Islet precursor cell (in vitro differentiated cells): ENCODE measurements around the gene BCL2.

Experiments used
- DNase-seq: peaks from one replicate; pipeline ENCODE4 v3.0.0-alpha.2; 2018

BCL2 gene

GRCh38 chr18:63284827-63285733, 34.5 kb downstream of the BCL2 start:
- DNase-seq: no peak

GRCh38 chr18:63284173-63284799, 35.3 kb downstream of the BCL2 start:
- DNase-seq: no peak

GRCh38 chr18:63283305-63284094, 36.1 kb downstream of the BCL2 start:
- DNase-seq: no peak

GRCh38 chr18:63282793-63283192, 36.8 kb downstream of the BCL2 start:
- no peak for DNase-seq

GRCh38 chr18:63273222-63273927, 46.2 kb downstream of the BCL2 start:
- no peak for DNase-seq

GRCh38 chr18:63272638-63273037, 46.9 kb downstream of the BCL2 start:
- no peak for DNase-seq

- DNase-seq: no peak
These were observed 47.7 kb downstream of the BCL2 start for GRCh38 chr18:63271881-63272299.

- no peak for DNase-seq
These were observed 48.4 kb downstream of the BCL2 start for GRCh38 chr18:63271148-63271547.

- no peak for DNase-seq
These were observed 51.4 kb downstream of the BCL2 start for GRCh38 chr18:63267975-63268721.

GRCh38 chr18:63266888-63267790, 52.4 kb downstream of the BCL2 start:
- no peak for DNase-seq

- DNase-seq: no peak
These were observed 54.2 kb downstream of the BCL2 start for GRCh38 chr18:63265326-63265725.

- no peak for DNase-seq
These were observed 54.7 kb downstream of the BCL2 start for GRCh38 chr18:63264871-63265270.

GRCh38 chr18:63263444-63263843, 56.1 kb downstream of the BCL2 start:
- no peak for DNase-seq

GRCh38 chr18:63262369-63263335, 56.9 kb downstream of the BCL2 start:
- DNase-seq: no peak

GRCh38 chr18:63261029-63261428, 58.5 kb downstream of the BCL2 start:
- DNase-seq: no peak

- no peak for DNase-seq
These were observed 59.2 kb downstream of the BCL2 start for GRCh38 chr18:63260380-63260754.

- DNase-seq: no peak
These were observed 59.8 kb downstream of the BCL2 start for GRCh38 chr18:63259567-63260379.

GRCh38 chr18:63258749-63259566, 60.6 kb downstream of the BCL2 start:
- no peak for DNase-seq
